HG03064 (cell line): ENCODE measurements around the gene REPS2.

Source experiments
- ATAC-seq: cut with Tn5 transposase; IDR thresholded peaks from one replicate; pipeline ENCODE4 v1.9.1; 2021; ENCODE audit warnings: low read depth; ENCODE audit not compliant: unreplicated experiment

REPS2 gene

GRCh38 chrX:17031827-17032226 lies 85.4 kb downstream of the REPS2 start:
- no peak for ATAC-seq

- ATAC-seq = no peak
Measured at GRCh38 chrX:17032351-17032750, 85.9 kb downstream of the REPS2 start.

DNA sequence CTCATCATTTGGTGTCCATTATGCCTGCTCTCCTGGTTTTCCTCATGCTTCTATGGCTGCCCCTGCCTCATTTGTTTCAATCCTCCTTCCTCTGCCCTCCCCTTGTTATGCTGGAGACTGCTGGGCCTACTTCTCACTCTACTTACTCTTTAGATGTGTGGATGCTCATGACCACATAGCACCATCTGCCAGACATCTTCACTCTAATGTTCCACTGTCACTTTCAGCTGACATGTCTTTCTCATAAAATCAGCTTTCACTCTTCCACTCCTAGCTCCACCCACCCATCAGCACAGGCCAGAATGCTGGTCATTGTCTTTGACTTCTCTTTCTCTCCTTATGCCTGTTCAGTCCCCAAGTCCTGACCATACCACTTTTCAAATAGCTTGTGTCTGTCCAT lies 86.8 kb downstream of the REPS2 start:
- no peak for ATAC-seq

DNA sequence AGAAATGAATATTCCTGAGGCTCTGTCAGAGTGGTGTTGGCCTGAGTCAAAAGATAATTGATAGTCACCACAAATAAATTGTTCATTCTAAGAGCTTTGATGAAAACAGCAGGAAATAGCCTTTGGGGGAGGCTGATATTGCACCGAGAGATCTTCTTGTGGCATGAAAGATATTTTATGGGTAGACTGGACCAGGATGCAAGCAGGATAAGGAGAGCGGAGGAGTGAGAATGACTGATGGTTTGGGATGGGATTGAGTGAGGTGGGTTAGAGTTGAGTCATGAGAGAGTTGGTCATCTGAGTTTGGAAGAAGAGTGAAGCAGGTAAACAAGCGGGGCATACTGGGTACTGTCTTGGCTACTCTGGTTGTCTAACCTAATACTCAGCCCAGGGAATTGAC lies 88.7 kb downstream of the REPS2 start:
- no peak for ATAC-seq

GRCh38 chrX:17036171-17036961 lies 89.9 kb downstream of the REPS2 start:
- no peak for ATAC-seq

DNA sequence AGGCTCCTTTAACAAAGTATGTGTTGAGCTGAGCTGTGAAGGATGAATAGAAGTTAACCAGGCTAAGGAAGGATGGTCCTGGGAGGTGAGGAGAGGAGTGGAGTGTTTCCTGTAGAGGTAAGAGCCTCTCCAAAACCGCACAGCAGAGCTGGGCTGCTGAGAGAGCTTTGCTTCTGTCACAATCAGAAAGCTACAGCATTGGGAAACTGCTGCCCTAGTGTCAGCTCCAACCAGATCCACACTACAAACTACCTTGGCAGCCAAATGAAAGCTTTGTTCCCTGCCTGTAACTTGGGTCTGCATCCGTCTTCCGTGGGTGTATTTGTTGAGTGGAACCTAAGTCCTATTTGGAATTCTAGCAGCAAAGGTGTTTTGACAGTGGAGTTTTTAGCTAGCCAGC lies 91.8 kb downstream of the REPS2 start:
- no peak for ATAC-seq

GRCh38 chrX:17038681-17039161 lies 92.3 kb downstream of the REPS2 start:
- ATAC-seq = no peak

DNA sequence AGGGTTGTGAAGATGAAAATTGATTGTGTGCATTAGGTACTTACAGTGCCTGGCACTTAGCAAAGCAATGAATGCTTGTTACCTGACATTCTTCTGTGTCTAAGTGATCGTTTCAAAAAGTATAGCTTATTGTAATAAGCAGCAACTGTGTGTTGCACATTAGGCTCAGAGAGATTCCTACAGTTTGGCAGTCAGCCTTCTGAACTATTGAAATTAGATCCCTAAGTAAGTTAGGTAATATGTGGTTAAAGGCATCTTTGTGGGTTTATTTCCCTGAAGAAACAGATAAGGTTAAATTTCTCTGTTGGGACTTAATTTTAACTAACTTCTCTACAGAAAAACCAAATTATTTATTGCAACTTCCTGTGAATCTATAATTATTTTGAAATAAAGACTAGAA lies 93.4 kb downstream of the REPS2 start:
- no peak for ATAC-seq

GRCh38 chrX:17040711-17041110 lies 94.3 kb downstream of the REPS2 start:
- no peak for ATAC-seq

GRCh38 chrX:17042037-17042436 lies 95.6 kb downstream of the REPS2 start:
- no peak for ATAC-seq

- no peak for ATAC-seq
Measured at GRCh38 chrX:17046478-17047097, 100.1 kb downstream of the REPS2 start.

DNA sequence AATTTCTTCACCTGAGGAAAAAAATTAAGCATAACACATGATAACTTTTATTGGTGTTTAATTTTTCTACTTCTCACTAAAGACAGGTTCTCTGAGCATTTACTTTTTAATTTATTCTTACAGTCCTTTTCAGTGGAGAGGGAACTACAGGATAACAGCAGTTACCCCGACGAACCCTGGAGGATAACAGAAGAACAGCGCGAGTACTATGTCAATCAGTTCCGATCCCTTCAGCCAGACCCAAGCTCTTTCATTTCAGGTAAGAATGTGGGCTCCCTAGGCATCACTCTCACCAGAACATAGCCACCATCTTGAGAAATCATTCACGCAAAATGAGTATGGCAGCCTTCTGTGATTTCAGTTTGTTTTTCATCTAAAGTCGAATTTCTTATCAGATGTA lies 100.8 kb downstream of the REPS2 start:
- ATAC-seq = no peak

GRCh38 chrX:17052210-17052609 lies 105.8 kb downstream of the REPS2 start:
- ATAC-seq = no peak

GRCh38 chrX:17052793-17053192 lies 106.3 kb downstream of the REPS2 start:
- no peak for ATAC-seq

DNA sequence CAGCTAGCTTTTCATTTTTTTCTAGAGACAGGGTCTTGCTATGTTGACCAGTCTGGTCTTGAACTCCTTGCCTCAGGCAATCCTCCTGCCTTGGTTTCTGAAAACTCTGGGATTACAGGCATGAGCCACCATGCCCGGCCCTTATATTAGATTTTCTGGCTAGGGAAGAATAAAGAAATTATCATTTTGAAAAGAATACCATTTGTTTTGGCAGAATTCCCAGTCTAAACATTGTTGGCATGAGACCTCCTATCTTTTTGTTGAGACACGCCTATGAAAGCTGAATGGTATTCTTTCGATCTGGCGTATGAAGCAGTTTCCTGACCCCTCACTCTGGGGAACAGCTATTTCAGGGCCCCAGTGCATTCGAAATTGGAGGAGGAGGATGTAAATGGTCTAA lies 107.0 kb downstream of the REPS2 start:
- ATAC-seq = no peak

DNA sequence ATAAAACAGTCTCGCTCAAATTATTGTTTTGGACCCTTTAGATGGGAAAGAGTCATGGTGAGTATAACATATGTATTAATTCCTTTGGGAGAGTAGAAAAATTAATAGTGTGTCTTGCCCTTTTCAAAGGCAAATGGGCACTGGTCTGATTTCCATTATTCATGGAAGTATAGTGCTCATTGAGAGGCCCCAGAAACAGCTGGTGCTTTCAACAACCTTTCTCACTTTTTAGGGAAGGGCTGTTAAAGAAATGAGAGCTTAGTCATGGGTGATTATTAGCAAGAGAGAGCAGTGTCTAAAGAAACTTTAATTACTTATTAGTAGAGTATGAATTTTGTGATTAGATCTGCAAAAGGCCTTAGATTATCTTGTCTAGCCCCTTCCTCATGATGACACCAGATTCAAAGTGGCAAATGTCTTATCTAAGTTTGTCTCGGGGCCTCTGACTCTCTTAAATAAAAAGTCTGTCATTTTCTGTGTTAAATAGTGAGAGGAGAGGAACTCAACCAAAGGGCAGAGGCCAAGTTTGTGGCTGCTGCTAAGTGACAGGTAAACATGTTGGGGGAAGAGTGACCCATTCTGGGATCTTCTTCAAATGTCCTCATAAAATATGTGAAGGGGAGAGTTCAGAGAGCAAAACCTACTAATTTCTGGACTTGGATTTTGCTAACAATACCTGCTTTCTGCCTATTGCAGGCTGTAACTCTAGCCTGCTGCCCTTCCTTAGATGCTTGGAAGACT lies 110.6 kb downstream of the REPS2 start:
- ATAC-seq = no peak

GRCh38 chrX:17062065-17062464 lies 115.6 kb downstream of the REPS2 start:
- no peak for ATAC-seq

DNA sequence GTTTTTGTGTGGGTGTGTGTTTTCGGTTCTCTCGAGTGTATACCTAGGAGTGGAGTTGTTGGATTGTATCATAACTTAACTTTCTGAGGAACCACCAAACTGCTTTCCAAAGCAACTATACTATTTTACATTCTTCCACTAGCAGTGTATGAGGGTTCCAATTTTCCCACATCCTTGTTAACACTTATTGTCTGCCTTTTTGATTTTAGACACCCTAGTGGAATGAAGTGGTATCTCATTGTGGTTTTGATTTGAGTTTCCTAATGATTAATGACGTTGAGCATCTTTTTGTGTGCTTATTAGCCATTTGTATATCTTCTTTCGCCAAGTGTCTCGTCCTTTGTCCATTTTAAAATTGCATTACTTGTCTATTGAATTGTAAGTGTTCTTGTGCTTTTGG lies 118.6 kb downstream of the REPS2 start:
- no peak for ATAC-seq

DNA sequence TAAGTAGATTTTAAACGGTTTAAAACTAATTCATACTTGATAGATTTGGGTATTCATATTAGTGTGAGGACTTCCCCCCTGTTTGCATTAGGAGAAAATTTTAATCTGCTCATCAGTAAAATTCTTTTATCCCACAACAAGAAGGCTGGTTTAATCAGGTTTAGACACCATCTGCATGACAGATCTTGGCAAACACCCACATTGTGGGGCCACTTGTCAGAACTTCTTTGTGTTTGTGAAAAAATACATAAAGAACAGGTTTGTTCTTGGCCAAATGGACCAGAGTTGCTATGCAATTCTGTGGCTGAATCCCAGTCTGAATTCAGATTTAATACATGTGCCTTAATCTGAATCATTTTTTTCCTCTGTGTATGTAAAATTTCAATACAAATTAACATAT lies 121.1 kb downstream of the REPS2 start:
- ATAC-seq = no peak

- ATAC-seq = no peak
Measured at GRCh38 chrX:17072301-17072700, 125.8 kb downstream of the REPS2 start.

GRCh38 chrX:17072721-17073230 lies 126.3 kb downstream of the REPS2 start:
- ATAC-seq = no peak
